ENCODE results near the gene ZNF579.
A peak's percentile ranks its signal among the peaks of the same experiment; 100 is the strongest.

ZNF579 gene

GRCh38 chr19:55598034-55598433 lies 17.4 kb upstream of the ZNF579 start:
- Histone ChIP-seq H3K27ac (ENCODE audit: low read depth, low read length) (no peak overlapping the region), H3K4me3 (ENCODE audit: low read length) (no peak overlapping the region), H3K4me1 (ENCODE audit: control insufficient read depth, insufficient read depth, low read length) (peaks cover 5% of the 10 kb centered on the region), H3K36me3 (ENCODE audit: control insufficient read depth, insufficient read depth, low read length) (peaks cover 11% of the 10 kb centered on the region), H3K27me3 (ENCODE audit: control insufficient read depth, insufficient read depth, low read length) (no peaks in the 10 kb centered on the region), H3K9ac (ENCODE audit: low read length) (no peak overlapping the region)

GRCh38 chr19:55597501-55597921 lies 16.9 kb upstream of the ZNF579 start:
- no peaks in the 10 kb centered on the region for H3K27me3 ChIP-seq (ENCODE audit: control insufficient read depth, insufficient read depth, low read length)
- no peak overlapping the region for H3K4me3 ChIP-seq (ENCODE audit: low read length)
- no peak overlapping the region for H3K9ac ChIP-seq (ENCODE audit: low read length)
- peaks cover 11% of the 10 kb centered on the region for H3K36me3 ChIP-seq (ENCODE audit: control insufficient read depth, insufficient read depth, low read length)
- H3K27ac ChIP-seq (ENCODE audit: low read depth, low read length) = no peak overlapping the region
- H3K4me1 ChIP-seq (ENCODE audit: control insufficient read depth, insufficient read depth, low read length) = peaks cover 5% of the 10 kb centered on the region

DNA sequence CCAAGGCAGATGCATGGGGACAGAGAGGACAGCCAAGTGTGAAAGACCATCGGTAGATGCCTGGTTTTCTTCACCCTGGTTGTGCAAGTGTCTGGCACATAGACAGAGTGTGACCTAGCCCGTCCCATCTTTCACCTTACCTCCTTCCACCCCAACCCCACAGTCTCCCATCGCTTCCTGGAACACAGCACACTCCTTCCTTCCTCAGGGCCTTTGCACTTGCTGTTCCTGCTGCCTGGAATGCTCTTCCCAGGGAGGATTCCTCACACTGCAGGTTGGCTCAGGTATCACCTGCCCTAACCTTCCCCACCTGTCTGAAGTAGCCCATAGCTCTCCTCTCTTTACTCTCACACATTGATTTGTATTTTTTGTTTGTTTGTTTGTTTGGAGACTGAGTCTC lies 15.7 kb upstream of the ZNF579 start:
- peaks cover 5% of the 10 kb centered on the region for H3K4me1 ChIP-seq (ENCODE audit: control insufficient read depth, insufficient read depth, low read length)
- H3K9ac ChIP-seq (ENCODE audit: low read length) = no peak overlapping the region
- H3K36me3 ChIP-seq (ENCODE audit: control insufficient read depth, insufficient read depth, low read length) = peaks cover 11% of the 10 kb centered on the region
- no peak overlapping the region for H3K27ac ChIP-seq (ENCODE audit: low read depth, low read length)
- H3K4me3 ChIP-seq (ENCODE audit: low read length) = no peak overlapping the region
- H3K27me3 ChIP-seq (ENCODE audit: control insufficient read depth, insufficient read depth, low read length) = no peaks in the 10 kb centered on the region

GRCh38 chr19:55594996-55595545 lies 14.4 kb upstream of the ZNF579 start:
- no peaks in the 10 kb centered on the region for H3K4me1 ChIP-seq (ENCODE audit: control insufficient read depth, insufficient read depth, low read length)
- no peak overlapping the region for H3K4me3 ChIP-seq (ENCODE audit: low read length)
- no peak overlapping the region for H3K9ac ChIP-seq (ENCODE audit: low read length)
- H3K27ac ChIP-seq (ENCODE audit: low read depth, low read length) = no peak overlapping the region
- H3K27me3 ChIP-seq (ENCODE audit: control insufficient read depth, insufficient read depth, low read length) = no peaks in the 10 kb centered on the region
- H3K36me3 ChIP-seq (ENCODE audit: control insufficient read depth, insufficient read depth, low read length) = peaks cover 11% of the 10 kb centered on the region

DNA sequence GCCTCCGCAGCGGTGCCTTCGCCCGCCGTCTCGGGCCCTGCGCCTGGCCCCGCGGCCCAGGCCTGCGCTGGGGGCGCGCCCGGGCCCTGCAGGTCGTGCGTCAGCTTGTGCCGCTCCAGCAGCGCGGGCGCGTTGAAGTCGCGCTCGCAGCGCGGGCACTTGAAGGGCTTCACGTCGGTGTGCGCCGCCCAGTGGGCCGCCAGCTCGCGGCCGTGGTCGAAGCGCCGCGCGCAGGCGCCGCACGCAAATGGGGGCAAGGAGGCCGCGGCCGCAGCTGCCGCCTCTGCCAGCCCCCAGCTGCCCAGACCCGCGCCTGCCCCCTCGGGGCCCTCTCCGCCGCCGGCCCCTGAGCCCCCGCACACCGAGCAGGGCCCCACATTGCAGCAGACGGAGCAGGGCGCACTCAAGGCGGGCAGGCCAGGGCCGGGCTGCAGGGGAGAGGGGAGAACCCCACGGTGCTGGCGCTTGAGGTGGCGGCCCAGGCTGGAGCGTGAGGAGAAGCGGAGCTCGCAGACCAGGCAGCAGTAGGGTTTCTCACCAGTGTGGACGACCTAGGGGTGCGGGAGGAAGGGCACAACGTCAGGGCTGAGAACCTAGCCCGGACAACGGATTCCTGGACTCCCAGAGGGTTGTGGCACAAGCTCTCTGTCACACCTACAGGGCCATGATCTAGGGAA lies 12.6 kb upstream of the ZNF579 start:
- H3K36me3 ChIP-seq (ENCODE audit: control insufficient read depth, insufficient read depth, low read length) = peaks cover 11% of the 10 kb centered on the region
- H3K4me3 ChIP-seq (ENCODE audit: low read length) = no peak overlapping the region
- no peaks in the 10 kb centered on the region for H3K4me1 ChIP-seq (ENCODE audit: control insufficient read depth, insufficient read depth, low read length)
- H3K27ac ChIP-seq (ENCODE audit: low read depth, low read length) = no peak overlapping the region
- no peak overlapping the region for H3K9ac ChIP-seq (ENCODE audit: low read length)
- H3K27me3 ChIP-seq (ENCODE audit: control insufficient read depth, insufficient read depth, low read length) = no peaks in the 10 kb centered on the region

DNA sequence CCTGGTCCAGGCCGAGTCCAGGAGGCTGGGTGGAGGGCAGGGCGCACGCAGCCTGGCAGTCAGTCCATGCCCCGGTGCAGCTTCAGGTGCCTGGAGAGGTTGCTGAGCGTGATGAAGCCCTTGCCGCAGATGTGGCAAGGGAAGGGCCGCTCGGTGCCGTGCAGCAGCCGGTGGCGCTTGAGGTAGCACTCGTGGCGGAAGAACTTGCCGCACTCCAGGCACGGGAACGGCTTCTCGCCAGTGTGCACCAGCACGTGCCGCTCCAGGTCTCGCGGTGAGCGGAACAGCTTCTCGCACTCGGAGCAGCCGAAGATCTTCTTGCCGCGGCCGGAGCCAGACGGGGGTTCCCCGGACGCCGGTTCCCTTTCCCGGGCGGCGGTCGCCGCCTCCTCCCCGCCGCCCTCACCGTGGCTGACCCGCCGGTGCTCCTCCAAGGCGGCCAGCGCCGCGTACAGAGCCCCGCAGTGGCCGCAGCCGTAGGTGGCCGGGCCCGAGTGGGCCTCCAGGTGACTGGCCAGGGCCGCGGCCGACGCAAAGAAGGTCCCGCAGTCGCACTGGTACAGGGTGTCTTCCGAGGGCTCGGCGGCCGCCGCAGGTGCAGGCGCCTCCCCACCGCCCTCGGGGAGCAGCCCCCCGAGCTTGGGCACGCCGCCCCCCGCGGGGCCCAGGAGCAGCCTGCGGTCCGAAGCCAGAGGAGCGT lies 11.9 kb upstream of the ZNF579 start:
- Histone ChIP-seq H3K9ac (ENCODE audit: low read length) (no peak overlapping the region), H3K27me3 (ENCODE audit: control insufficient read depth, insufficient read depth, low read length) (no peaks in the 10 kb centered on the region), H3K36me3 (ENCODE audit: control insufficient read depth, insufficient read depth, low read length) (peaks cover 11% of the 10 kb centered on the region), H3K4me1 (ENCODE audit: control insufficient read depth, insufficient read depth, low read length) (no peaks in the 10 kb centered on the region), H3K4me3 (ENCODE audit: low read length) (no peak overlapping the region), H3K27ac (ENCODE audit: low read depth, low read length) (no peak overlapping the region)

DNA sequence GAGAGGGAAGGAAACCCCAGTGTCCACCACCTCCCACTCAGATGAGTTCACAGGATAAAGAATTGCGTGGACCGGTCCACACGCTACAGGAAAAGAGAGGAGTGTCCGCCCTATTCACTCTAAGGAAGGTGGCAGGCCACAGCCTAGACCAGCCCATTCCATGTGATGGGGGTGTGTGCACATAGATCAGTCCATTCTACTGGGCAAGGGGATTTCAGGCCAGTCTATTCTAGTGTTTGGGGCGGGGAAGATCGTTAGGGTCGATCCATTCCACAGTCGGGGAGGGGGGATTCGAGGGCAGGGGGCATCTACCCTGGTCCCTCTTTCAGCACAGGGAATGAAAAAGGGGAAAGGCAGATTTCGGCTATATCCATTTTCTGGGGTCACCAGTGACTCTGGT lies 10.9 kb upstream of the ZNF579 start:
- H3K9ac ChIP-seq (ENCODE audit: low read length) = no peak overlapping the region
- no peak overlapping the region for H3K4me3 ChIP-seq (ENCODE audit: low read length)
- H3K4me1 ChIP-seq (ENCODE audit: control insufficient read depth, insufficient read depth, low read length) = no peaks in the 10 kb centered on the region
- peaks cover 11% of the 10 kb centered on the region for H3K36me3 ChIP-seq (ENCODE audit: control insufficient read depth, insufficient read depth, low read length)
- no peak overlapping the region for H3K27ac ChIP-seq (ENCODE audit: low read depth, low read length)
- no peaks in the 10 kb centered on the region for H3K27me3 ChIP-seq (ENCODE audit: control insufficient read depth, insufficient read depth, low read length)

GRCh38 chr19:55590617-55591016 lies 10.0 kb upstream of the ZNF579 start:
- Histone ChIP-seq H3K4me3 (ENCODE audit: low read length) (no peak overlapping the region), H3K36me3 (ENCODE audit: control insufficient read depth, insufficient read depth, low read length) (peaks cover 4% of the 10 kb centered on the region), H3K27me3 (ENCODE audit: control insufficient read depth, insufficient read depth, low read length) (no peaks in the 10 kb centered on the region), H3K27ac (ENCODE audit: low read depth, low read length) (no peak overlapping the region), H3K4me1 (ENCODE audit: control insufficient read depth, insufficient read depth, low read length) (no peaks in the 10 kb centered on the region), H3K9ac (ENCODE audit: low read length) (no peak overlapping the region)

GRCh38 chr19:55590109-55590508 lies 9.5 kb upstream of the ZNF579 start:
- Histone ChIP-seq H3K4me1 (ENCODE audit: control insufficient read depth, insufficient read depth, low read length) (no peaks in the 10 kb centered on the region), H3K9ac (ENCODE audit: low read length) (no peak overlapping the region), H3K36me3 (ENCODE audit: control insufficient read depth, insufficient read depth, low read length) (no peaks in the 10 kb centered on the region), H3K4me3 (ENCODE audit: low read length) (no peak overlapping the region), H3K27me3 (ENCODE audit: control insufficient read depth, insufficient read depth, low read length) (no peaks in the 10 kb centered on the region), H3K27ac (ENCODE audit: low read depth, low read length) (no peak overlapping the region)

DNA sequence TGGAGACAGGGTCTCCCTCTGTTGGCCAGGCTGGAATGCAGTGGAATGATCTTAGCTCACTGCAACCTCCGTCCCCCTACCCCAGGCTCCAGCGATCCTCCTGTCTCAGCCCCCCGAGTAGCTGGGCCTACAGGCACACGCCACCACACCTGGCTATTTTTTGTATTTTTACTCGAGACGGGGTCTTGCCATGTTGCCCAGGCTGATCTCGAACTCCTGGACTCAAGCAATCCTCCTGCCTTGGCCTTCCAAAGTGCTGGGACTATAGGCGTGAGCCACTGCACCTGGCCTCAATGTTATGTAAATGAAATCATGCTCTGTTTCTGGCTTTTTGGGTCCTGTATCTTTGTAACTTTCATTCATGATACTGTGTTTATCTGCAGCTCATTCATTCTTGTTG lies 8.1 kb upstream of the ZNF579 start:
- Histone ChIP-seq H3K9ac (ENCODE audit: low read length) (no peak overlapping the region), H3K27ac (ENCODE audit: low read depth, low read length) (no peak overlapping the region), H3K27me3 (ENCODE audit: control insufficient read depth, insufficient read depth, low read length) (no peaks in the 10 kb centered on the region), H3K4me3 (ENCODE audit: low read length) (no peak overlapping the region), H3K36me3 (ENCODE audit: control insufficient read depth, insufficient read depth, low read length) (no peaks in the 10 kb centered on the region), H3K4me1 (ENCODE audit: control insufficient read depth, insufficient read depth, low read length) (no peaks in the 10 kb centered on the region)

GRCh38 chr19:55586976-55587668 lies 6.5 kb upstream of the ZNF579 start:
- H3K27ac ChIP-seq (ENCODE audit: low read depth, low read length) = no peak overlapping the region
- no peaks in the 10 kb centered on the region for H3K36me3 ChIP-seq (ENCODE audit: control insufficient read depth, insufficient read depth, low read length)
- peak overlapping the region; percentile 72 for H3K4me3 ChIP-seq (ENCODE audit: low read length)
- H3K4me1 ChIP-seq (ENCODE audit: control insufficient read depth, insufficient read depth, low read length) = no peaks in the 10 kb centered on the region
- H3K27me3 ChIP-seq (ENCODE audit: control insufficient read depth, insufficient read depth, low read length) = no peaks in the 10 kb centered on the region
- H3K9ac ChIP-seq (ENCODE audit: low read length) = no peak overlapping the region

DNA sequence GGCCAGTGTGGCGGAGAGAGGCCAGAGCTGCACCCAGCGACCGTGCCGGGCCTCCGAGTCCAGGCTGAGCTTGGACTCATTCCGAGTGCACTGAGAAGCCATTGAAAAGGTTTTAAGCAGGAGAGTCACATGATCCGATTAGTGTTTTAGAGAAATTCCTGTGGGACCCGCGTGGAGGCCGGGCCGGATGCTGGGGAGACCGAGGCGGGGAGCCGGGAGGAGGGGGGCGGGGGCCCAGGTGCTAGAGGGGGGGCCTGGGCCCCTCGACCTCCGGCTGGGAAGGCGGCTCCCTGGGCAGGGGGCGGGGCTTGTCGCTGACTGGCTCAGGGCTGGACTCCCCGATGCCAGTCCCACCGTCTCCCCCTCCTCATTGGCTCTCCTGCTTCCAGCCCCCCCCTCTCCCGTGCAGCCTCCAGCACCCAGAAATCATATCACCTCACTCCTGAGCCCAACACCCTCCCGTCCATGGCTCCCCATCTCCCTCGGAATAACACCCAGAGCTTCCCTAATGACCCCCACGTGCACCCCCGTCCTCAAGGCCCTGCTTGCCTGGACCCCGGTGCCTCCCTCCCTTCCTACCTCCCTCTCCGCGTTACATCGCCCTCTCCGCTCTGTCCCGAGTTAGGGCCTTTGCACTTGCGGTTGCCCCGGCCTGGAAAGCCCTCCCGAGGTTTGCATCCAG lies 5.2 kb upstream of the ZNF579 start:
- Histone ChIP-seq H3K27ac (ENCODE audit: low read depth, low read length) (peak overlapping the region; percentile 30), H3K4me1 (ENCODE audit: control insufficient read depth, insufficient read depth, low read length) (no peaks in the 10 kb centered on the region), H3K4me3 (ENCODE audit: low read length) (peak overlapping the region; percentile 51), H3K36me3 (ENCODE audit: control insufficient read depth, insufficient read depth, low read length) (no peaks in the 10 kb centered on the region), H3K9ac (ENCODE audit: low read length) (no peak overlapping the region), H3K27me3 (ENCODE audit: control insufficient read depth, insufficient read depth, low read length) (no peaks in the 10 kb centered on the region)
